PC-3 (cell line): Measurements from ENCODE around the gene PRAMEF18. TPM values are rescaled to one million over a fixed set of nuclear protein-coding genes. Genes with fewer than 3 reads are reported as not detected.
"Not testable (repeated sequence)": the region's sequence is repeated elsewhere in the genome, so short reads cannot be mapped to it uniquely, and the experiment has no call there.

Experiments used
- ATAC-seq: fragments of 200-7000 bp; cut with Tn5 transposase; 2 replicates; pipeline ENCODE4 v1.9.1; 2020; ENCODE audit warnings: mild to moderate bottlenecking, moderate library complexity
- BruUV-seq: library from RNA; stranded (reverse); fragments of 400-500 nt; replicated peaks from 2 replicates; lab custom pipeline; 2021; lab: Mats Ljungman, UMichigan
- CTCF ChIA-PET: fragments of 300-600 bp; sonication (Branson Sonifier 250); formaldehyde crosslinking; loops from one replicate; lab custom pipeline; 2022; ENCODE audit warnings: antibody characterized with exemption; lab: Charles Lee
- POLR2A ChIA-PET: fragments of 300-600 bp; sonication (Branson Sonifier 250); formaldehyde crosslinking; loops from one replicate; lab custom pipeline; 2022; ENCODE audit warnings: antibody characterized with exemption; ENCODE audit not compliant: unreplicated experiment; lab: Charles Lee
- DNase-seq: peaks from one replicate; pipeline ENCODE4 v3.0.0-alpha.2; 2015
- H2AFZ ChIP-seq: fragments of 300-600 bp; sonication (generic); 2 replicates; pipeline ENCODE4 v1.6.0; 2016; ENCODE audit warnings: antibody characterized with exemption, low read length
- H3F3A ChIP-seq: fragments of 300-600 bp; sonication (generic); one replicate; pipeline ENCODE4 v1.6.0; 2017; ENCODE audit warnings: antibody characterized with exemption, low read length, control low read depth, mild to moderate bottlenecking; ENCODE audit not compliant: unreplicated experiment
- H3K27ac ChIP-seq: fragments of 300-600 bp; sonication (generic); 2 replicates; pipeline ENCODE4 v1.5.1; 2016; ENCODE audit warnings: mild to moderate bottlenecking, low read length
- H3K27me3 ChIP-seq: fragments of 300-600 bp; sonication (generic); 2 replicates; pipeline ENCODE4 v1.6.1; 2016; ENCODE audit warnings: low read length, mixed read lengths
- H3K36me3 ChIP-seq: fragments of 300-600 bp; sonication (generic); 2 replicates; pipeline ENCODE4 v1.6.1; 2016; ENCODE audit warnings: low read depth, mixed run types, low read length, mixed read lengths
- H3K4me1 ChIP-seq: fragments of 300-600 bp; sonication (generic); 2 replicates; pipeline ENCODE4 v1.5.1; 2016; ENCODE audit warnings: low read length; ENCODE audit not compliant: insufficient read depth
- H3K4me2 ChIP-seq: fragments of 300-600 bp; sonication (generic); 2 replicates; pipeline ENCODE4 v1.6.0; 2016; ENCODE audit warnings: low read length
- H3K4me3 ChIP-seq: fragments of 300-600 bp; sonication (generic); 2 replicates; pipeline ENCODE4 v1.5.1; 2016; ENCODE audit warnings: mild to moderate bottlenecking, low read length, mixed read lengths
- H3K79me2 ChIP-seq: fragments of 300-600 bp; sonication (generic); 2 replicates; pipeline ENCODE4 v1.6.1; 2017; ENCODE audit warnings: low read length, mixed read lengths
- H3K9ac ChIP-seq: fragments of 300-600 bp; sonication (generic); 2 replicates; pipeline ENCODE4 v1.6.0; 2016; ENCODE audit warnings: mild to moderate bottlenecking, low read length
- H3K9me2 ChIP-seq: fragments of 300-600 bp; sonication (generic); replicated peaks from 2 replicates; pipeline ENCODE4 v1.6.1; 2016; ENCODE audit warnings: mixed run types, low read length, mixed read lengths
- H3K9me3 ChIP-seq: fragments of 300-600 bp; sonication (generic); 2 replicates; pipeline ENCODE4 v1.6.1; 2016; ENCODE audit warnings: low read length, mixed read lengths
- H4K20me1 ChIP-seq: fragments of 300-600 bp; sonication (generic); 2 replicates; pipeline ENCODE4 v1.6.1; 2016; ENCODE audit warnings: low read length, mixed read lengths
- EZH2 ChIP-seq: fragments of 300-600 bp; sonication (generic); IDR thresholded peaks from one replicate; pipeline ENCODE4 v1.6.1; 2017; ENCODE audit warnings: antibody characterized with exemption, mild to moderate bottlenecking, low read length; ENCODE audit not compliant: unreplicated experiment
- EZH2phosphoT487 ChIP-seq: fragments of 300-600 bp; sonication (generic); IDR thresholded peaks from 2 replicates; pipeline ENCODE4 v1.6.1; 2018; ENCODE audit warnings: mild to moderate bottlenecking, antibody characterized with exemption, low read length, borderline replicate concordance
- intact Hi-C: fragments of 100-400 bp; cut with micrococcal nuclease; formaldehyde crosslinking; loops from 2 replicates; pipeline ENCODE4 v1.9.0; 2023
- total RNA-seq: library from RNA; depleted of rRNA; stranded (reverse); fragments of >200 nt; gene quantifications from 2 replicates; pipeline ENCODE4 v1.2.3, GENCODE V29; 2014
- TF ChIP-seq, protein P1 (sequence below): fragments of 300-600 bp; sonication (generic); conservative IDR thresholded peaks from 2 replicates; pipeline ENCODE4 v1.5.1; 2017; ENCODE audit warnings: antibody characterized with exemption, low read depth, mild to moderate bottlenecking, low read length

The PRAMEF18 gene
- total RNA-seq, 1 experiment from 2014 or later: not detected

DNA sequence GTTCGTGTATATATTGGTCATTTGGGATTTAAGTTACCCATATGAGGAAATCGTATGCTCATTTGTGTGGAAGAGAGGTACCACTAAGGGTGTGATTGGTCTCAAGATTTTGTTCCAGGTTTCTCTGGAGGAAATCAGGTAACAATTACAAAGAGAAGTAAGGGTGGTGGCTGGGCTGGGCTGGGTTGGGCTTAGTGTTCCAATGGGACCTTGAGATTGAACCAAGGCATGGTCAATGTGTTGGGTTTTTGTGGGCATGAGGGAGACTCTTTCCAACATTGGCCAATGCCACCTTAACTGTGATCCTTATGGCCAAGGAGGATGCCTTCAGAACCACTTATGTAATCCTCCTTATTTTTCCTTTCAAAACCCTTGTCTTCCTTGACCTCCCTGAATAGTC, 4.6 kb upstream of the PRAMEF18 start:
- H3K4me3 ChIP-seq, H3K9me2 ChIP-seq, ATAC-seq, H2AFZ ChIP-seq, BruUV-seq, POLR2A ChIA-PET, H3K27ac ChIP-seq, H3K4me2 ChIP-seq, H3K36me3 ChIP-seq, CTCF ChIA-PET, H3F3A ChIP-seq, DNase-seq, intact Hi-C loops, H3K79me2 ChIP-seq, H3K4me1 ChIP-seq, H3K27me3 ChIP-seq, H4K20me1 ChIP-seq, H3K9me3 ChIP-seq, H3K9ac ChIP-seq: not testable (repeated sequence)

DNA sequence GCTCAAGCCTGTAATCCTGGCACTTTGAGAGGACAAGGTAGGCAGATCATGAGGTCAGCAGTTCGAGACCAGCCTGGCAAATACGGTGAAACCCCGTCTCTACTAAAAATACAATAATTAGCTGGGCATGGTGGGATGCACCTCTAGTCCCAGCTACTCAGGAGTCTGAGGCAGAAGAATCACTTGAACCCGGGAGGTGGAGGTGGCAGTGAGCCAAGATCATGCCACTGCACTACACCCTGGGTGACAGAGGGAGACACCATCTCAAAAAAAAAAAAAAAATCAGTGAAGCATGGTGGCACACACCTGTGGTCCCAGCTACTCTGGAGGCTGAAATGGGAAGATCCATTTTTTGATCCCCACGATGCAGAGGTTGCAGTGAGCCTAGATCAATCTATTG, 4.1 kb upstream of the PRAMEF18 start:
- H4K20me1 ChIP-seq, H3K4me2 ChIP-seq, intact Hi-C loops, H2AFZ ChIP-seq, H3K9ac ChIP-seq, H3K4me3 ChIP-seq, H3K9me3 ChIP-seq, BruUV-seq, H3K36me3 ChIP-seq, CTCF ChIA-PET, H3F3A ChIP-seq, H3K27me3 ChIP-seq, POLR2A ChIA-PET, H3K27ac ChIP-seq, DNase-seq, H3K79me2 ChIP-seq, H3K9me2 ChIP-seq, H3K4me1 ChIP-seq, ATAC-seq: not testable (repeated sequence)

DNA sequence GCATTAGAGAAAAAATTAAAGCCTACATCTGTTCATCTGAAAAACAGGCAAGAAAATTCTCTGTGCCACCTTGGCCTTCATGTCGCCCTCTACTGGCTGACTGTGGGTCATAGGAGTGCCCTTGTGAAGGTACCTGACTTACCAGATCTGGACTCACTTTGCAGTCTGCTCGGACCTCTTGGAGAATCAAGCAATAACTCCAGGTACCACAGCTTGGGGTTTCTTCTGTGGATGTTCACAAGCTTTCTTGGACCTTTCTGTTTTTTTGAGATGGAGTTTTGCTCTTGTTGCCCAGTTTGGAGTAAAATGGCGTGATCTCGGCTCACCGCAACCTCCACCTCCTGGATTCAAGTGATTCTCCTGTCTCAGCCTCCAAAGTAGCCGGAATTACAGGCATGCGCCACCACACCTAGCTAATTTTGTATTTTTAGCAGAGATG, 2.4 kb upstream of the PRAMEF18 start:
- Histone ChIP-seq H4K20me1 (no peaks in the 10 kb centered on the region), H3K4me3 (no peak overlapping the region), H2AFZ (no peak overlapping the region), H3K36me3 (no peaks in the 10 kb centered on the region), H3F3A (no peaks in the 10 kb centered on the region), H3K4me2 (no peak overlapping the region), H3K79me2 (no peaks in the 10 kb centered on the region), H3K9me3 (no peaks in the 10 kb centered on the region), H3K27me3 (peaks cover 7% of the 10 kb centered on the region), H3K4me1 (no peaks in the 10 kb centered on the region), H3K9ac (no peak overlapping the region), H3K27ac (no peak overlapping the region), H3K9me2 (no peaks in the 10 kb centered on the region)
- DNase-seq (peak; percentile 45), ATAC-seq (no peak)
- CTCF ChIA-PET: no interaction called here
- TF ChIP-seq, protein P1, sequence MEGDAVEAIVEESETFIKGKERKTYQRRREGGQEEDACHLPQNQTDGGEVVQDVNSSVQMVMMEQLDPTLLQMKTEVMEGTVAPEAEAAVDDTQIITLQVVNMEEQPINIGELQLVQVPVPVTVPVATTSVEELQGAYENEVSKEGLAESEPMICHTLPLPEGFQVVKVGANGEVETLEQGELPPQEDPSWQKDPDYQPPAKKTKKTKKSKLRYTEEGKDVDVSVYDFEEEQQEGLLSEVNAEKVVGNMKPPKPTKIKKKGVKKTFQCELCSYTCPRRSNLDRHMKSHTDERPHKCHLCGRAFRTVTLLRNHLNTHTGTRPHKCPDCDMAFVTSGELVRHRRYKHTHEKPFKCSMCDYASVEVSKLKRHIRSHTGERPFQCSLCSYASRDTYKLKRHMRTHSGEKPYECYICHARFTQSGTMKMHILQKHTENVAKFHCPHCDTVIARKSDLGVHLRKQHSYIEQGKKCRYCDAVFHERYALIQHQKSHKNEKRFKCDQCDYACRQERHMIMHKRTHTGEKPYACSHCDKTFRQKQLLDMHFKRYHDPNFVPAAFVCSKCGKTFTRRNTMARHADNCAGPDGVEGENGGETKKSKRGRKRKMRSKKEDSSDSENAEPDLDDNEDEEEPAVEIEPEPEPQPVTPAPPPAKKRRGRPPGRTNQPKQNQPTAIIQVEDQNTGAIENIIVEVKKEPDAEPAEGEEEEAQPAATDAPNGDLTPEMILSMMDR: peak; percentile 51
- TF ChIP-seq EZH2phosphoT487: no peak
- TF ChIP-seq EZH2: no peak
- no TSS peak for BruUV-seq
- intact Hi-C loops: no loop called here
- POLR2A ChIA-PET: interaction anchor here (0.6 kb wide), 1 partner anchor 528 kb away, joined by 3 read pairs; no protein-coding TSS in a partner anchor

DNA sequence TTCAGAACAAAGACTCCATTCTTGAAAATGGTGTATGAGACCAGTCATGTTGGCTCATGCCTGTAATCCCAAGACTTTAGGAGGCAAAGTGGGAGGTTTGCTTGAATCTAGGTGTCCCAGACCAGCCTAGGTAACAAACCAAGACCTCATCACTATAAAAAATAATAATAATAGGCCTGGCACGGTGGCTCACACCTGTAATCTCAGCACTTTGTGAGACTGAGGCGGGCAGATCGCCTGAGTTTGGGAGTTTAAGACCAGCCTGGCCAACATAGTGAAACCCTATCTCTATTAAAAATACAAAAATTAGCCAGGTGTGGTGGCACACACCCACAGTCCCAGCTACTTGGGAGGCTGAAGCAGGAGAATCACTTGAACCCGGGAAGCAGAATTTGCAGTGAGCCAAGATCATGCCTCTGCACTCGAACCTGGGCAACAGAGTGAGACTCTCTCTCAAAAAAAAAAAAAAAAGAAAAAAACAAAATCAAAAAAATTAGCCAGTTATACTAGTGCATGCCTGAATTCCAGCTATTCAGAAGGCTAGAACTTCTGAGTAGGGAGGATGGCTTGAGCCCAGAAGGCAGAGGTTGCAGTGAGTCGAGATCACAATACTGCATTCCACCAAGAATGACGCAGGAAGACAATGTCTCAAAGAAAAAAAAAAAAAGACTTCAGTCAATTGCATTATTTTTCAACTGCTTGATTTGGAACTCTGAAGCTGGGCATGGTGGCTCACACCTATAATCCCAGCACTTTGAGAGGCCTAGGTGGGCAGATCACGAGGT, 1.5 kb upstream of the PRAMEF18 start:
- CTCF ChIA-PET, intact Hi-C loops, BruUV-seq: not testable (repeated sequence)

More for the DNA sequence above, 1.5 kb upstream of the PRAMEF18 start:
- H3K27me3 ChIP-seq, H3K36me3 ChIP-seq, H2AFZ ChIP-seq, H3F3A ChIP-seq, H3K4me3 ChIP-seq, H3K4me1 ChIP-seq, H4K20me1 ChIP-seq, ATAC-seq, H3K4me2 ChIP-seq, H3K9me2 ChIP-seq, DNase-seq, H3K9ac ChIP-seq, H3K79me2 ChIP-seq, H3K9me3 ChIP-seq, H3K27ac ChIP-seq, POLR2A ChIA-PET: not testable (repeated sequence)
